ENCODE results near the gene FAM222B. TPM values are rescaled to one million over a fixed set of nuclear protein-coding genes. Genes with fewer than 3 reads are reported as not detected.

The FAM222B gene
- total and polyA plus RNA-seq, 9 of the 15 experiments (the other 6 are each of a cell fraction or from before 2014, with no cell fraction given), result 4.0 to 34.6 (median 7.5) TPM

- FAIRE-seq (no peak), ATAC-seq (no peak), DNase-seq (ENCODE audit: extremely low read depth in 1 of 4, low spot score in 3 of 4) (no peak)
- Histone ChIP-seq H3K9ac (ENCODE audit: insufficient read depth in 1 of 2, low read depth in 2 of 2, low read length in 2 of 2) (peak overlapping the region in 1 of 2 experiments; percentile 37; a peak in 2 of 4 replicates), H3K9me1 (ENCODE audit: control insufficient read depth, insufficient read depth, low read length) (no peaks in the 10 kb centered on the region), H3K4me3 (no peak overlapping the region), H4K20me1 (replicated peaks; ENCODE audit: control insufficient read depth, insufficient read depth, low read length) (peaks cover 27% of the 10 kb centered on the region), H3K9me3 (replicated peaks; ENCODE audit: control insufficient read depth, insufficient read depth, low read depth, low read length) (no peaks in the 10 kb centered on the region), H3K4me2 (ENCODE audit: insufficient read depth, low read length) (no peak overlapping the region), H3K79me2 (ENCODE audit: control insufficient read depth, insufficient read depth, low read length) (peaks cover 60% of the 10 kb centered on the region), H3K4me1 (replicated peaks in 1 of 2; ENCODE audit: control insufficient read depth in 2 of 2, insufficient read depth in 2 of 2, low read length in 2 of 2) (peaks cover 20 to 47% of the 10 kb centered on the region in 2 experiments), H3K27ac (ENCODE audit: extremely low read depth, low read depth, low read length) (no peak overlapping the region), H3K27me3 (ENCODE audit: control insufficient read depth in 2 of 2, insufficient read depth in 2 of 2, low read length in 2 of 2) (no peaks in the 10 kb centered on the region), H2AFZ (ENCODE audit: low read depth, low read length) (no peak overlapping the region), H3K36me3 (ENCODE audit: control insufficient read depth, insufficient read depth, low read length) (peaks cover 75% of the 10 kb centered on the region)
- in situ Hi-C loops (cut with MboI), result no loop called here
- intact Hi-C loops (cut with micrococcal nuclease), result no loop called here
- CTCF ChIA-PET (ENCODE audit: low intra/inter-chr PET ratio), result interaction anchor here (1.5 to 6.8 kb wide), 2 partner anchors 22 to 28 kb away, joined by 10 to 117 read pairs; partner anchors contain the start of genes NEK8 and TLCD1
- 82% methylated on average over 18 of the region's 18 CpGs for WGBS (ENCODE audit: insufficient coverage, low coverage, missing lambda C conversion rate)
- no TSS peak for BruUV-seq (replicated peaks)
- TF ChIP-seq MCM2 (IDR thresholded peaks at IDR 0.05; ENCODE audit: low read depth) (no peak), CTCF (IDR thresholded peaks at IDR 0.05 in 2 of 3, conservative IDR thresholded peaks at IDR 0.05 in 1 of 3; ENCODE audit: insufficient read depth in 2 of 3, low read depth in 1 of 3, low read length in 3 of 3) (0 out of 6 replicates have a peak, but pooled peaks of 1 of the 3 experiments have one; percentile 0), CC2D1A (IDR thresholded peaks at IDR 0.05) (no peak), SAFB2 (IDR thresholded peaks at IDR 0.05; ENCODE audit: borderline replicate concordance, low read depth, low read length, severe bottlenecking) (no peak), POLR2G (IDR thresholded peaks at IDR 0.05; ENCODE audit: low read depth, low read length) (peak; percentile 62; the same call in 1 of the 2 replicates), RFX1 (IDR thresholded peaks at IDR 0.05) (no peak), ATF1 (CRISPR knock-in tag; IDR thresholded peaks at IDR 0.05) (no peak), ATF1 (tag; IDR thresholded peaks at IDR 0.05) (no peak), RBFOX2 (IDR thresholded peaks at IDR 0.05; ENCODE audit: low read depth, low read length) (peak; percentile 64), MAX (CRISPR knock-in tag; IDR thresholded peaks at IDR 0.05) (peak; percentile 27; the same call in 1 of the 2 replicates), ZMIZ1 (IDR thresholded peaks at IDR 0.05; ENCODE audit: low read depth in 2 of 2, low read length in 2 of 2) (no peak), POLR2A (conservative IDR thresholded peaks at IDR 0.05) (peak; percentile 28; the same call in 1 of the 2 replicates), RBM22 (IDR thresholded peaks at IDR 0.05; ENCODE audit: low read depth, low read length, poor library complexity, severe bottlenecking) (peak; percentile 60), HNRNPL (IDR thresholded peaks at IDR 0.05; ENCODE audit: low read depth, low read length) (no peak), CTBP1 (IDR thresholded peaks at IDR 0.05; ENCODE audit: borderline replicate concordance) (no peak), SMARCC2 (IDR thresholded peaks at IDR 0.05; ENCODE audit: low read depth) (no peak)
- POLR2A ChIA-PET, result interaction anchor here (0.7 to 17.4 kb wide), 12 partner anchors 13 to 201 kb away, joined by 3 to 367 read pairs (median 6); partner anchors contain the start of genes NEK8, RPL23A and TLCD1
These were observed 93.6 kb downstream of the FAM222B start for GRCh38 chr17:28748852-28749515.

Measured in K562 (cell line).